HG02884 (cell line): ENCODE results near the gene NMD3.
"Not testable (repeated sequence)": the region's sequence is repeated elsewhere in the genome, so short reads cannot be mapped to it uniquely, and the experiment has no call there.

Source experiments
- ATAC-seq: cut with Tn5 transposase; IDR thresholded peaks from one replicate; pipeline ENCODE4 v1.9.1; 2021; ENCODE audit warnings: mild to moderate bottlenecking, moderate library complexity; ENCODE audit not compliant: unreplicated experiment

Gene NMD3

GRCh38 chr3:161220850-161221753 lies at the start of gene NMD3:
TSS of gene NMD3 (plus strand) at chr3:161221311. CDS start at chr3:161222014, 703 bp downstream.
- peak; percentile 98 for ATAC-seq

DNA sequence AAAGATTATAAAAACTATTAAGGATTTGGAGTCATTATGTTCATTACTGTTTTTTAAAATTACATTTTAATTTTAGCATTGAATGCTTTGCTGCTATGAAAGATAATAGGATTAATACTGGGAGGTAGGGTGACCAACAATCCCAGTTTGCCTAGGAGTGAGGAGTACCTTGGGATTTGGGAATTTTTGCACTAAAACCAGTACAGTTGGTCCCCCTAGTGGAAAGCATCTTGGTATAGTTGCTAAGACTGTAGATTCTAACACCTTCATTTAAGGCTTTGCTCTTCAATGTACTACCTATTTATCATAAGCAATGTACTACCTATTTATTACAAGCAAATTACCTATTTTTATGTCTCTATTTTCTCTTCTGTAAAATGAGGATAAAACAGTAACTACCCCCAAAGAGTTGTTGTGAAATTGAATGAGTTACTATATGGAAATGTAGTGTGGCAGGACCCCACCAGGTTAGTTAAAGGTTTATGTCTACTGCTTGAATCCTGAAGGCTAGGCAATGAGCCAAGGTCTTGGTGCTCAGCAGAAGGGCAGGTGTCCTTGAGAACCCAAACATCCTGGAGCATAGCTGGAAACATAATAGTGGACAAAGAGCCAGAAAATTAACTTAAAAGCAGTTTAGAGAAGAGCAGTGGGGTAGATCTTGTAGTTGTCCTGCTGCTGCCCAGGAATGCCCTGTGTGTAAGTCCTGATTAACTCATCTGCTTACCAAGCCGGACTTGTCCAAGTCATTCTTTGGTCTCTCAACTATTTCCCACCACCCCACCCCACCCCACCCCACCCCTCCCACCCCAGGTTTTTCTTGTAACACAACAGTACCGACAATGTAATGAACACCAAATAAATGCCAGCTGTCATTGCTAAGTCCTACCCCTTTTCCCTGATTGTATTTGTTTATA lies 49.2 kb upstream of the NMD3 start:
- no peak for ATAC-seq

GRCh38 chr3:161175506-161175905 lies 45.6 kb upstream of the NMD3 start:
- ATAC-seq: no peak

GRCh38 chr3:161177991-161178390 lies 43.1 kb upstream of the NMD3 start:
- ATAC-seq: no peak

GRCh38 chr3:161181371-161181770 lies 39.7 kb upstream of the NMD3 start:
- ATAC-seq: not testable (repeated sequence)

GRCh38 chr3:161187046-161187445 lies 34.1 kb upstream of the NMD3 start:
- no peak for ATAC-seq

- no peak for ATAC-seq
Measured at GRCh38 chr3:161197855-161198850, 23.0 kb upstream of the NMD3 start.

- no peak for ATAC-seq
Measured at GRCh38 chr3:161199926-161200325, 21.2 kb upstream of the NMD3 start.

DNA sequence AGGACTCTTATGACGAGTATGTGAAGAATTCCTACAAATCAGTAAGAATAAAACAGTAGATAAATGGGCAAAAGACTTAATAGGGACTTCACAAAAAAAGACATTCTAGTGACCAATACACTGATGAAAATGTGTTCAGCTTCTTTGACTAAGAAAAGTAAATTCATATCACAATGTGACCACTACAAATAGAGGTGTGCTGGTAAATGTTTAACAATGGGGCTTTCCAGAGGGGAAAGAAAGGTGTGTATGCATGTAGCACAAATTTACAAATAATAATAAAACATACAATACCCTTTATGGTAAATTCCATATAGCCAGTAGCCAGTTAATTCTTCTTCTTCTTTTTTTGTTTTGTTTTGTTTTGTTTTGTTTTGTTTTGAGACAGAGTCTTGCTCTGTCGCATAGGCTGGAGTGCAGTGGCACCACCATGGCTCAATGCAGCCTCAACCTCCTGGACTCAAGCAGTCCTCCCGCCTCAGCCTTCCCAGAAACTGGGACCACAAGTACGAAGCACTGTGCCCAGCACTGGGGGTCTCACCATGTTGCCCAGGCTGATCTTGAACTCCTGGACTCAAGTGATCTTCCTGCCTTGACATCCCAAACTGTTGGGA lies 17.5 kb upstream of the NMD3 start:
- no peak for ATAC-seq

- ATAC-seq: no peak
Measured at GRCh38 chr3:161208931-161209330, 12.2 kb upstream of the NMD3 start.

- ATAC-seq: no peak
Measured at GRCh38 chr3:161212171-161212771, 8.8 kb upstream of the NMD3 start.

DNA sequence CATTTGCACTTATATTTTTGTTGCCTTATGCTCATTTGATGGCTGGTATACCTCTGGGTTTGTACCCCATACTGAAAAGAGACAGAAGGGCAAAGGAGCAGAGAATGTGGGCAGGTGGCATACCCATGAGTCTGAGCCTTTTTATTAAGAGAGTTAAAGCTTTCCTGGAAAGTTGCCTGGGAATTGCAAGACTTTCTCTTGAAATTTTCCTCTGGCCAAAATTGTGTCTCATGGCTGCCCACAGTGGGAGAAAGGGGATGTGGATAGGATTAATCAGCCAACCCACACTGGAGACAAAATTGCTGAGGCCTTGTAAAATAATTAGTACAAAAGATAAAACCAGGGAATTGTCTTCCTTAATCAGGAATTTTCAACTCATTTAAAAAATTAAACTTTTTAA lies 8.2 kb upstream of the NMD3 start:
- no peak for ATAC-seq

DNA sequence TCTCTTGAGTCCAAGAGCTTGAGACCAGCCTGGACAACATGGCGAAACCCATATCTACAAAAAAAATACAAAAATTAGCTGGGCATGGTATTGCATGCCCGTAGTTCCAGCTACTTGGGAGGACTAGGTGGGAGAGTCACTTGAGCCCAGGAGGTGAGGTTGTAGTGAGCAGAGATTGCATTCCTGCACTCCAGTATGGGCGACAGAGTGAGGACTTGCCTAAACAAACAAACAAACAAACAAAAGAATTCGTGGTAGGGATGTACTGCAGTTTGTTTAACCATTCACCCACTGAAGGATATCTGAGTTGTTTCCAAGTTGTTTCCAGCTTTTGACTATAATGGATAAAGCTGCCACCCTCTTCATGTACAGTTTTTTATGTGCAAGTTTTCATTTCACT lies 7.5 kb upstream of the NMD3 start:
- no peak for ATAC-seq

- no peak for ATAC-seq
Measured at GRCh38 chr3:161215185-161215584, 5.9 kb upstream of the NMD3 start.

- no peak for ATAC-seq
Measured at GRCh38 chr3:161217496-161217895, 3.6 kb upstream of the NMD3 start.

DNA sequence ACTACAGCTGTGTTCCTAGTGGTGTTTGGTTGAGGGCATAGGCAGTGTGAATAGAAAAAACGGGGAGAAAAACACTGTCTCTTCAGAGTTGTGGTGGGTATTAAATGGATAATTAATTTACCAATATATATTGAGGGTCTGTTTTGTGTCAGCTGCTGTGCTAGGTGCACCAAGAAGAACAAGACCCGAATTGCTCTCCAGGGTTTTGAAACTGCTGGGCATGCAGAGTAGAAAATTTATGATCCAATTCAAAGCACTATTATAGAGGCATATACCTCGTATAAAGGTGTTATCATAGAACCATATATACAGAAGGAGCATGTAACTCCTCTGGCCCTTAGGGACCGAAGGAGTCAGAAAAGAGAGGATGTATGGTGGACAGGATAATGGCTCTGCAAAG lies 1.6 kb upstream of the NMD3 start:
- no peak for ATAC-seq

GRCh38 chr3:161221806-161222600 lies 892 bp downstream of the NMD3 start:
- ATAC-seq: no peak

- no peak for ATAC-seq
Measured at GRCh38 chr3:161222662-161223061, 1.6 kb downstream of the NMD3 start.

DNA sequence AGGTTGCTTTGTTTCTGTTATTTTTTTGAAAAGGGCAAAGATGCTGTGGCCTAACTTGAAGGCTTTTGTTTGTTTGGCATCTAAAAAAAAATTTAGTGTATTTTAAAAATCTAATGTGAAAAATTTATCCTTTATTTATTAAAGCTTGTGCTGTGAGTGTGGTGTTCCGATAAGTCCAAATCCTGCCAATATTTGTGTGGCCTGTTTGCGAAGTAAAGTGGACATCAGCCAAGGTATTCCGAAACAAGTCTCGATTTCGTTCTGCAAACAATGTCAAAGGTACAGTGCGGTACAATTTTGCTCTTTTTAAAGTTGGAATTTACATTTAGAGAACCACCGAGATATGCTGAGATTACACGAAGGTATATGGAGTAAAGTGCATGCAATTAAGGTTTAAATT lies 3.7 kb downstream of the NMD3 start:
- ATAC-seq: no peak
